Endothelial cell of umbilical vein (primary cell): ENCODE measurements around the gene MRPL27. TPM values are rescaled to one million over a fixed set of nuclear protein-coding genes. Genes with fewer than 3 reads are reported as not detected.

Source experiments
- BruUV-seq: library from RNA; stranded (reverse); fragments of 400-500 nt; replicated peaks from 2 replicates; lab custom pipeline; 2021; lab: Mats Ljungman, UMichigan
- CTCF ChIA-PET: fragments of 300-600, 350-600 bp; sonication (Branson Sonifier 250); formaldehyde crosslinking; loops from one replicate; lab custom pipeline; 2021; ENCODE audit warnings: antibody characterized with exemption, inconsistent platforms; lab: Charles Lee
- POLR2A ChIA-PET: fragments of 300-600, 350-600 bp; sonication (Branson Sonifier 250); formaldehyde crosslinking; loops from one replicate; lab custom pipeline; 2021; ENCODE audit warnings: antibody characterized with exemption, inconsistent platforms; lab: Charles Lee
- DNase-seq: peaks from one replicate; pipeline ENCODE4 v3.0.0-alpha.2; 2011; ENCODE audit warnings: low read depth, low spot score
- FAIRE-seq: peaks from 2 replicates; lab custom pipeline; 2011; peaks lifted over from hg19 to GRCh38; lab: Jason Lieb, UNC
- H2AFZ ChIP-seq: 2 replicates; pipeline ENCODE4 v1.6.0; 2012; ENCODE audit warnings: low read depth, low read length, control low read depth, inconsistent platforms
- H3K27ac ChIP-seq: 2 replicates; pipeline ENCODE4 v1.5.1; 2011; ENCODE audit warnings: low read depth, mild to moderate bottlenecking, control low read depth, low read length, moderate library complexity; ENCODE audit not compliant: insufficient read depth
- H3K27me3 ChIP-seq, 2 experiments: 2 replicates each; pipeline versions ENCODE4 v1.6.0 to v1.6.1; 2011; ENCODE audit warnings: low read length in 2 of 2, mixed read lengths in 1 of 2; ENCODE audit not compliant: control insufficient read depth in 2 of 2, insufficient read depth in 2 of 2
- H3K36me3 ChIP-seq, 2 experiments: 2 replicates in 1 of 2; 3 replicates in 1 of 2; pipeline ENCODE4 v1.5.1; 2011; ENCODE audit warnings: low read length in 2 of 2, mild to moderate bottlenecking in 1 of 2, moderate library complexity in 1 of 2; ENCODE audit not compliant: control insufficient read depth in 2 of 2, insufficient read depth in 2 of 2; ENCODE audit errors: extremely low read depth in 1 of 2
- H3K4me1 ChIP-seq: 3 replicates; pipeline ENCODE4 v1.5.1; 2011; ENCODE audit warnings: mild to moderate bottlenecking, low read length; ENCODE audit not compliant: control insufficient read depth, insufficient read depth; ENCODE audit errors: extremely low read depth
- H3K4me2 ChIP-seq: 2 replicates; pipeline ENCODE4 v1.6.1; 2011; ENCODE audit warnings: low read length, control low read depth, mixed read lengths; ENCODE audit not compliant: insufficient read depth
- H3K4me3 ChIP-seq, 3 experiments: fragments of 200-600 bp in 1 of 3; sonication (generic), shearing (Covaris generic) in 1 of 3; replicated peaks in 1 of 3; 2 replicates each; pipeline ENCODE4 v1.5.1; 2011 to 2016; ENCODE audit warnings: control low read depth in 3 of 3, low read length in 3 of 3, mild to moderate bottlenecking in 2 of 3, inconsistent platforms in 1 of 3, low read depth in 1 of 3, moderate library complexity in 1 of 3; ENCODE audit not compliant: insufficient read depth in 1 of 3
- H3K79me2 ChIP-seq: 2 replicates; pipeline ENCODE4 v1.6.0; 2012; ENCODE audit warnings: low read length, inconsistent platforms; ENCODE audit not compliant: control insufficient read depth, insufficient read depth
- H3K9ac ChIP-seq: replicated peaks from 2 replicates; pipeline ENCODE3; 2011; ENCODE audit warnings: low read length, control low read depth; ENCODE audit not compliant: insufficient read depth; ENCODE audit errors: extremely low read depth
- H3K9me1 ChIP-seq: replicated peaks from 3 replicates; pipeline ENCODE4 v1.6.0; 2011; ENCODE audit warnings: mild to moderate bottlenecking, low read length; ENCODE audit not compliant: control insufficient read depth, insufficient read depth; ENCODE audit errors: extremely low read depth
- H3K9me3 ChIP-seq: replicated peaks from 2 replicates; pipeline ENCODE4 v1.5.1; 2012; ENCODE audit warnings: low read length, inconsistent platforms; ENCODE audit not compliant: control insufficient read depth, insufficient read depth
- H4K20me1 ChIP-seq: replicated peaks from 2 replicates; pipeline ENCODE3; 2011; ENCODE audit warnings: mild to moderate bottlenecking, low read length; ENCODE audit not compliant: control insufficient read depth, insufficient read depth; ENCODE audit errors: extremely low read depth
- CTCF ChIP-seq, 2 donors: IDR thresholded peaks; 1 replicate in 1 of 2; 2 replicates in 1 of 2; pipeline ENCODE4 v1.5.1; 2011; ENCODE audit warnings: low read length in 2 of 2, mild to moderate bottlenecking in 2 of 2, moderate library complexity in 2 of 2, control low read depth in 1 of 2, inconsistent platforms in 1 of 2, low read depth in 1 of 2; ENCODE audit not compliant: insufficient read depth in 1 of 2; ENCODE audit errors: extremely low read depth in 1 of 2
- EZH2 ChIP-seq: IDR thresholded peaks from 2 replicates; pipeline ENCODE4 v1.6.1; 2012; ENCODE audit warnings: borderline replicate concordance, low read depth, mild to moderate bottlenecking, moderate library complexity, low read length, inconsistent platforms; ENCODE audit not compliant: severe bottlenecking
- FOS ChIP-seq: IDR thresholded peaks from 2 replicates; pipeline ENCODE4 v1.6.1; 2011; ENCODE audit warnings: mild to moderate bottlenecking, low read length, moderate library complexity, borderline replicate concordance; ENCODE audit not compliant: insufficient read depth
- GATA2 ChIP-seq: IDR thresholded peaks from 2 replicates; pipeline ENCODE4 v1.7.0; 2011; ENCODE audit warnings: low read depth, mild to moderate bottlenecking, moderate library complexity, mixed read lengths, low read length; ENCODE audit not compliant: insufficient read length, insufficient read depth
- JUN ChIP-seq: IDR thresholded peaks from 2 replicates; pipeline ENCODE4 v1.6.1; 2011; ENCODE audit warnings: borderline replicate concordance, low read depth; ENCODE audit not compliant: insufficient read length, insufficient read depth
- MAX ChIP-seq: IDR thresholded peaks from 2 replicates; pipeline ENCODE4 v1.6.1; 2011; ENCODE audit not compliant: insufficient read depth, insufficient read length
- MYC ChIP-seq: IDR thresholded peaks from one replicate; pipeline ENCODE4 v1.6.1; 2011; ENCODE audit warnings: mild to moderate bottlenecking, low read depth, low read length
- POLR2A ChIP-seq: IDR thresholded peaks from 2 replicates; pipeline ENCODE4 v1.6.1; 2012; ENCODE audit warnings: low read depth, mild to moderate bottlenecking, control low read depth, low read length
- POLR2AphosphoS5 ChIP-seq: IDR thresholded peaks from 2 replicates; pipeline ENCODE4 v1.6.1; 2012; ENCODE audit warnings: low read depth, mild to moderate bottlenecking, control low read depth, low read length, moderate library complexity; ENCODE audit not compliant: insufficient read depth
- dilution Hi-C: fragments of 300-500 bp; cut with MboI; formaldehyde crosslinking; loops from one replicate; pipeline ENCODE4 v1.15.0; 2019; ENCODE audit warnings: low sequenced_read_pairs; ENCODE audit not compliant: extremely low pct_ligation_motif_present
- intact Hi-C: fragments of 100-400 bp; cut with micrococcal nuclease; formaldehyde crosslinking; loops from one replicate; pipeline ENCODE4 v1.10.0; 2022
- polyA plus RNA-seq, 4 experiments: library from polyadenylated mRNA; depleted of rRNA in 3 of 4; stranded (reverse) in 3 of 4; unstranded in 1 of 4; fragments of >200 nt; gene quantifications; 2 replicates each; pipeline versions ENCODE4 v1.2.1 to v1.2.3, GENCODE V29; 2011 to 2012; ENCODE audit warnings: missing spikeins in 1 of 4
- total RNA-seq: library from RNA; stranded (reverse); gene quantifications from 2 replicates; pipeline ENCODE4 v1.2.3, GENCODE V29; 2021

MRPL27 gene
- total and polyA plus RNA-seq, 2 donors (not counting 3 experiments of a cell fraction or from before 2014, with no cell fraction given), result 76.2 to 158 TPM

- intact Hi-C loops, result no loop called here
- no peaks in the 10 kb centered on the region for H3K9me1 ChIP-seq
- no peaks in the 10 kb centered on the region for H3K27me3 ChIP-seq
- no peak for TF ChIP-seq CTCF (IDR thresholded peaks at IDR 0.05; ENCODE audit: extremely low read depth in 1 of 2, insufficient read depth in 1 of 2, low read depth in 1 of 2, low read length in 2 of 2)
- TF ChIP-seq GATA2, result no peak
- no peak for TF ChIP-seq EZH2
- TF ChIP-seq MAX, result no peak
- TF ChIP-seq POLR2A, result no peak
- no peak for TF ChIP-seq MYC
- TF ChIP-seq POLR2AphosphoS5, result no peak
- TF ChIP-seq FOS, result no peak
- TF ChIP-seq JUN, result no peak
- ChIA-PET POLR2A (no interaction called here), CTCF (interaction anchor here (0.7 to 2.0 kb wide), 2 partner anchors 9 to 16 kb away, joined by 3 to 11 read pairs; no protein-coding TSS in a partner anchor)
- H4K20me1 ChIP-seq, result no peaks in the 10 kb centered on the region
- H3K36me3 ChIP-seq, result peaks cover 3 to 30% of the 10 kb centered on the region in 2 experiments
- H3K9ac ChIP-seq, result no peak overlapping the region
- no peak overlapping the region for H2AFZ ChIP-seq
- no peak overlapping the region for H3K4me3 ChIP-seq
- dilution Hi-C loops, result no loop called here
- no peak for FAIRE-seq
- no TSS peak for BruUV-seq
- H3K9me3 ChIP-seq, result no peaks in the 10 kb centered on the region
- no peak overlapping the region for H3K27ac ChIP-seq
- no peak for DNase-seq
- peaks cover 10% of the 10 kb centered on the region for H3K4me1 ChIP-seq
- H3K4me2 ChIP-seq, result no peak overlapping the region
- peaks cover 5% of the 10 kb centered on the region for H3K79me2 ChIP-seq
Observed at GRCh38 chr17:50352693-50353599, 20.0 kb downstream of the MRPL27 start.
